Thyroid gland (tissue), 4 donors: ENCODE results near the gene FAM118A.

Experiments used
- POLR2A ChIP-seq, 2 donors: fragments of 450-650 bp; IDR thresholded peaks; one replicate each; pipeline ENCODE4 v1.6.1; 2017; ENCODE audit warnings: antibody characterized with exemption in 2 of 2, mild to moderate bottlenecking in 2 of 2, moderate library complexity in 1 of 2
- TF ChIP-seq, protein P1 (sequence below), 6 experiments: fragments of 200-600 bp in 3 of 6; fragments of 450-650 bp in 3 of 6; sonication (generic) in 3 of 6; IDR thresholded peaks; one replicate each; pipeline ENCODE4 v1.5.1; 2016 to 2019; ENCODE audit warnings: antibody characterized with exemption in 6 of 6, mild to moderate bottlenecking in 2 of 6, inconsistent platforms in 1 of 6, moderate library complexity in 1 of 6

GRCh38 chr22:45318558-45319323 lies 9.0 kb downstream of the FAM118A start:
- TF ChIP-seq, protein P1, sequence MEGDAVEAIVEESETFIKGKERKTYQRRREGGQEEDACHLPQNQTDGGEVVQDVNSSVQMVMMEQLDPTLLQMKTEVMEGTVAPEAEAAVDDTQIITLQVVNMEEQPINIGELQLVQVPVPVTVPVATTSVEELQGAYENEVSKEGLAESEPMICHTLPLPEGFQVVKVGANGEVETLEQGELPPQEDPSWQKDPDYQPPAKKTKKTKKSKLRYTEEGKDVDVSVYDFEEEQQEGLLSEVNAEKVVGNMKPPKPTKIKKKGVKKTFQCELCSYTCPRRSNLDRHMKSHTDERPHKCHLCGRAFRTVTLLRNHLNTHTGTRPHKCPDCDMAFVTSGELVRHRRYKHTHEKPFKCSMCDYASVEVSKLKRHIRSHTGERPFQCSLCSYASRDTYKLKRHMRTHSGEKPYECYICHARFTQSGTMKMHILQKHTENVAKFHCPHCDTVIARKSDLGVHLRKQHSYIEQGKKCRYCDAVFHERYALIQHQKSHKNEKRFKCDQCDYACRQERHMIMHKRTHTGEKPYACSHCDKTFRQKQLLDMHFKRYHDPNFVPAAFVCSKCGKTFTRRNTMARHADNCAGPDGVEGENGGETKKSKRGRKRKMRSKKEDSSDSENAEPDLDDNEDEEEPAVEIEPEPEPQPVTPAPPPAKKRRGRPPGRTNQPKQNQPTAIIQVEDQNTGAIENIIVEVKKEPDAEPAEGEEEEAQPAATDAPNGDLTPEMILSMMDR (IDR thresholded peaks at IDR 0.05) = no peak
- TF ChIP-seq POLR2A (IDR thresholded peaks at IDR 0.05) = no peak
